AG09319 (cell line): ENCODE results near the gene EFHD2.
"Not testable (repeated sequence)": the region's sequence is repeated elsewhere in the genome, so short reads cannot be mapped to it uniquely, and the experiment has no call there.

Experiments
- DNase-seq: peaks from one replicate; pipeline ENCODE4 v3.0.0-alpha.2; 2010; ENCODE audit warnings: low read depth; ENCODE audit errors: extremely low read depth
- TF ChIP-seq, protein P1 (sequence below): IDR thresholded peaks from 2 replicates; pipeline ENCODE4 v1.5.1; 2011; ENCODE audit warnings: low read depth, mild to moderate bottlenecking, inconsistent platforms, low read length, moderate library complexity

EFHD2 gene

DNA sequence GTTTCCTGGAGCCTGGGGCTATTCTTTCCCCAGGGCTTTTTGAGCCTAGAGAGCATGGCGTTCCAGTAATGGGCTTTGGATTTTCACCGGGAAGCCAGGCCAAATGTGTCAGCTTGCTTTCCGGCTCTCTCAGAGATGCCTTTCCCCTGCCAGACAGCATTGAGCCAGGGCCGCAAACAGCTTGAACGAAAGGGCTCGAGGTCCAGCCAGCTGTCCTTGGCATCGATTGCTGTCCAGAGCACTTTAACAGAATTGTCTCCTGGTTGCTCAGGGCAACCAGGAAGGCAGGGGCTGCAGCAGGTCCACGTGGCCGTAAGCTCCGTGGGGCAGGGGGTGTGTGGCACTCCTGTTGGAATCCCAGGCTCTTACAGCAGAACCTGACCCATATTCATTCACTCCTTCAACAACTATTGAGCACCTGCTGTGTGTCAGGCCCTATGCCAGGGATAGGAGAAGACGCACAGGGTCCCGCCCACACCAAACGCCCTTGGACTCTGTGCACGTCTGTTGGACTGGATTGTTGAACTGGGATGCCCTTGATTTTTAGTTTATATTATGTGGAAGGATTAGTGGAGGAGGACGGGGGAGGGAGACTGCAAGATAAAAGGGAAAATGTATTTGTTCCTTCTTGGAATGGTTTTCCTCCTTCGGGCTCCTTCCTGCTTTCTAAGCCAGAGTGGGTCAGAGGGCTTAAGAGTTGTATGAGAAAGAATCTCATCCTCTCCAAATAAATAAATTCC lies 38.7 kb upstream of the EFHD2 start:
- no peak for DNase-seq
- TF ChIP-seq, protein P1, sequence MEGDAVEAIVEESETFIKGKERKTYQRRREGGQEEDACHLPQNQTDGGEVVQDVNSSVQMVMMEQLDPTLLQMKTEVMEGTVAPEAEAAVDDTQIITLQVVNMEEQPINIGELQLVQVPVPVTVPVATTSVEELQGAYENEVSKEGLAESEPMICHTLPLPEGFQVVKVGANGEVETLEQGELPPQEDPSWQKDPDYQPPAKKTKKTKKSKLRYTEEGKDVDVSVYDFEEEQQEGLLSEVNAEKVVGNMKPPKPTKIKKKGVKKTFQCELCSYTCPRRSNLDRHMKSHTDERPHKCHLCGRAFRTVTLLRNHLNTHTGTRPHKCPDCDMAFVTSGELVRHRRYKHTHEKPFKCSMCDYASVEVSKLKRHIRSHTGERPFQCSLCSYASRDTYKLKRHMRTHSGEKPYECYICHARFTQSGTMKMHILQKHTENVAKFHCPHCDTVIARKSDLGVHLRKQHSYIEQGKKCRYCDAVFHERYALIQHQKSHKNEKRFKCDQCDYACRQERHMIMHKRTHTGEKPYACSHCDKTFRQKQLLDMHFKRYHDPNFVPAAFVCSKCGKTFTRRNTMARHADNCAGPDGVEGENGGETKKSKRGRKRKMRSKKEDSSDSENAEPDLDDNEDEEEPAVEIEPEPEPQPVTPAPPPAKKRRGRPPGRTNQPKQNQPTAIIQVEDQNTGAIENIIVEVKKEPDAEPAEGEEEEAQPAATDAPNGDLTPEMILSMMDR = no peak

DNA sequence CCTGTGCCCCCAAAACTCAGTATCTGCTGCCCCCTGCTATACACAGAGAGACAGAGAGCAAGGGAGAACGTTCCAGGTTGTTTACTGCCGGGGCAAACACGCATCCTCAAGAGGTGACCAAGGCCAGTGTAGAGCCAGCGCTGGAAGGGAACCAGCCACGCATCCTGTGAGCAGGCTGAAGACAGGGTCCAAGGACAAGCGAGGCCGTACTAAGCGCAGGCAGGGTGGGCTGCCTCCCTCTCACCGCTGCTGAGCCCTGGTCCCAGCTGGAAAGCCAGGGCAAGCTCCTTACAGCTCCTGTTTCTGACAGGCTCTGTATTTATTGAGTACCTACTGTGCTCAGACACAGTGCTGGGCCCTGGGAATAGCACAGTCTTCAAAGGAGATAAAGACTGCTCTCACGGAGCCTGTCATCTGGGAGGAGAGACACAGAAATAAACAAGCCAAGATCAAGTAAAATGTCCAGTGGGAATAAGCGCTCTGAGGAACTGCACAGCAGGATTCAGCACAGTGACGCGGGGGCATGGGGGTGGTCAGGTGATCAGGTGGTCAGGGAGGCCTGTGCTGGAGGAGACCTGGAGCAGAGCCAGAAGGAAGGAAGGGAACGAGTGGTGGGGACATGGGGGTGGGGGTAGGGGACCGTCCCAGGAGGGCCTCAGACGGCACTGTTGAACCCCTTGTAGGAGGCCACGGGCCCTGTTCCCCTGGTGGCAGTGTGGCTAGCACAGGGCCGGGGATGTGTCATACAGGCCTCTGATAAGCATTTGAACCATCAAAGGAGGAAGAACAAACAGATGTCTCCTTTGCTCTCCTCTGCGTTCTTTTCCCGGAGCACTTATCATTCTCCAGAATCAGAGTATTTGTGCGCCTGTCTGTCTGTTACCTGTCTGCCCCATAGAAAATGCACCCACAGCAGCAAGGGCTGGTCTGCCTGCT lies 37.8 kb upstream of the EFHD2 start:
- TF ChIP-seq, protein P1 = no peak
- no peak for DNase-seq

DNA sequence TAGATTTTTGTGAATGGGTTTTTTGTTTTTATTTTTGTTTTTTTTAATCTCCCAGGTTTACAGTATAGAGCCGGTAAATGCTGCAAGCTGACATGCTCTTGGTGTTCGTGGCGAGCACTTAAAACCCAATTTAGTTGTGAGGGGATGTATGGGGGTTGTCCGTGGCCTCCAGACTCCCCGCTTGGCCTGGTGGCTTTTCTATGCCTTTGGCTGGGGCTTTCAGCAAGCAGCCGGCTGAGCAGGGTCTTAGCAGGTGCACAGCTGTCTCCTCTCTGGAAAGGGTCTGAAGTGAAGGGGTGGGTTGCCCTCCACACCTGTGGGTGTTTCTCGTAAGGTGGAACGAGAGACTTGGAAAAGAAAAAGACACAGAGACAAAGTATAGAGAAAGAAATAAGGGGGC lies 31.0 kb upstream of the EFHD2 start:
- DNase-seq = no peak
- TF ChIP-seq, protein P1 = no peak

DNA sequence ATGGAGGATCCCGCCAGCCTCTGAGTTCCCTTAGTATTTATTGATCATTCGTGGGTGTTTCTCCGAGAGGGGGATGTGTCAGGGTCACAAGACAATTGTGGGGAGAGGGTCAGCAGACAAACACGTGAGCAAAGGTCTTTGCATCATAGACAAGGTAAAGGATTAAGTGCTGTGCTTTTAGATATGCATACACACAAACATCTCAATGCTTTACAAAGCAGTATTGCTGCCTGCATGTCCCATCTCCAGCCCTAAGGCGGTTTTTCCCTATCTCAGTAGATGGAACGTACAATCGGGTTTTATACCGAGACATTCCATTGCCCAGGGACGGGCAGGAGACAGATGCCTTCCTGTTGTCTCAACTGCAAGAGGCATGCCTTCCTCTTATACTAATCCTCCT lies 30.5 kb upstream of the EFHD2 start:
- DNase-seq = not testable (repeated sequence)

DNA sequence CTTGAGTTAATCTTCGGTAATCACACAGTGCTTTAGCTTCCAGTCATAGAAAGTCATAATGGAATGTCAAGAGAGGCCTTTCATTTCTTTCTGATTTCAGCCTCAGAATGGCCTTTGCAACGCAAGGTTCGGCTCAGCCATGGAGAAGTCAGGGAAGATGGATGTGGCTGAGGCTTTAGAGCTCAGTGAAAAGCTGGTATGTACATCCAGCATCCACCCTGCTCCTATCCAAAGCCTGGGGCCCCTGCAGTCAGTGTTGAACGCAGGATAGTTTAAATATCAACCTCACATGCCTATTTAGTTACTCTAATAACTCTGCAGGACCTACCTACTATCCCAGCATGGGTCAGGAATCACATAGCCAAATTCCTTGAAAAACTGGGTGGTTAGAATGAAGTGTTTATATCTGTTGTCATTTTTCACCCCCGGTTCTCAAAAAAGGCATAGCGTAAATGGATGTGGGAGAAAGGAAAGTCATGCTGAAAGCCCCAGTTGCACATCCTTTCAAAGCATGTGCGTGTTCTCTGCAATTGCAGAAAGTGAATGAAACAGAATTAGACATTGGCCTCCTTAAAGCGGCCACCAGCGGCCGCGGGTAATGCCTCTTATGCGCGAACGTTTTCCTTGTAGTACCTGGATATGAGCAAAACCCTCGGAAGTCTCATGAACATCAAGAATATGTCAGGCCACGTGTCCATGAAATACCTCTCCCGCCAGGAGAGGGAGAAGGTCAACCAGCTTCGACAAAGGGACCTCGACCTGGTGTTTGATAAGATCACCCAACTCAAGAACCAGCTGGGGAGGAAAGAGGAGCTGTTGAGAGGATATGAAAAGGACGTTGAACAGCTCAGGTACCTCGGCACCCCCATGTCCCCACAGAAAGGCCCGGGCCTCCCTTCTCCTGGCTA lies 28.8 kb upstream of the EFHD2 start:
- no peak for DNase-seq
- TF ChIP-seq, protein P1 = no peak

DNA sequence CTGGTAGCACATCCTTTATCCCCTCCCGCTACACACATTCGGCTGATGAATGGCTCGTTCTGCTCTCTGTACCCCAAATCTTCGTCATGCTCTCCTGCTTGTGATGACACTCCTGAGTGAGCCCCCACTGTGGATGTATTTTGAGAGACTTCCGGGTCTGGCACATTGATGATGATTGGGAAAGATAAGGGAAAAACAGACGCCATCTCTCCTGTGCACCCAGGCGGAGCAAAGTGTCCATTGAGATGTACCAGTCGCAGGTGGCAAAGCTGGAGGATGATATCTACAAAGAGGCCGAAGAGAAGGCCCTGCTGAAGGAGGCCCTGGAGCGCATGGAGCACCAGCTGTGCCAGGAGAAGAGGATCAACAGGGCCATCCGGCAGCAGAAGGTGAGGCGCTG lies 27.9 kb upstream of the EFHD2 start:
- TF ChIP-seq, protein P1 = no peak
- DNase-seq = no peak
